ENCODE results near the gene AIP.

Gene AIP

GRCh38 chr11:67493548-67494370, 10.9 kb downstream of the AIP start:
- no peak for DNase-seq

GRCh38 chr11:67494371-67495233, 11.8 kb downstream of the AIP start:
- DNase-seq = no peak

DNA sequence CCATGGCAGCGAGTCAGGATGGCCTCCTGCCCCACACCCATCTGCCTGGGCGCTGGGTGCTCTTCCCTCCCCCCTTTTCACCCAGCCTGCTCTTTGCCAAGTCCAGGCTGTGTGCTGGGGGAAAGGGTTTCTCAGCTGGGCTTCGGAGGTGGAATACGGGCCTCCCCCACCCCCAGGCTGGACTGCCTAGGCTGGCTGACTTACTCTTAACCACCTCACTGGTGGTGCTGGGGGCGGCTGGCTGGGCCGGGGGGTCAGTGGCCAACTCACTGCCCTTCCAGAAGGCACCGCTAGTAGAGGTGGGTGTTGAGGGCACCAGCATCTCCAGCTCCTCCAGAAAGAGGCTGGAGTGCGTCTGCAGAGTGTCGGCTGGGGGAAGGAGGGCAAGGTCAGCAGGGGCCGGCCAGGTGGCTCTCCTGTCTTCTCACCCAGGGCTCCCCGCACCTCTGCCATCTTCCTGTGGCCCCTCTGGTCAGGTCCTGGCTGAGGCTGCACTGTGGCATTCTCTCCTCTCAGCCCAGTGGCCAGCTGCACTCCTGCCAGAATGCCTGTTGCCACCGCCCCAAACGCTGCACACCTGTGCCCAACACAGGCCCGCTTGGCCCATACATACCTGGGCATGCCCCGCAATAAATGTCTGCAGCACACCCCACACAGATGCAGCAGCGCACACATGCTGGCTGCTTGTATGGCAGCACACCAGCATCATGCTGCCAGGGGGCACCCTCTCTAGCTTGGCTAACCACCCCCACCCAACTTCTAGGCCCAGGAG, 12.6 kb downstream of the AIP start:
- DNase-seq = no peak

DNA sequence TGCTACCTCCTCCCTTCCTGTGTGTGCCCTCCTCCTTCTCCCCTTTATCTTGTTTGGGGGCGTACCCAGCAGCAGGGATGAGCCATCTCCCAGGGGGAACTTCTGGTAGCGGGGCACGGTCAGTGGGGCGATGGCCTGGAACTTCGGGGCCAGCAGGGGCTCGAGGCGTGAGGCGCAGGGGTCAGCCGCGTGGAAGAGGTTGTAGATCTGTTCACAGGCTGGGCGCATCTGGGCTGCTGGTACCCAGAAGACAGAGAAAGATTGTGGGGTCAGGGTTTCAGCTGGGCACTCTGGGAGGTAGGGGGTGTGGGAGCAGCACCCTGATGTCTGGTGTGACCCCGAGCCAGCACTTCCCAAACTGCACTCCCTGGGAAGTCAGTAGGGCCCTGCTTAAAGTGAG, 13.3 kb downstream of the AIP start:
- DNase-seq = no peak

- DNase-seq = no peak
Measured at GRCh38 chr11:67497656-67498291, 14.9 kb downstream of the AIP start.

DNA sequence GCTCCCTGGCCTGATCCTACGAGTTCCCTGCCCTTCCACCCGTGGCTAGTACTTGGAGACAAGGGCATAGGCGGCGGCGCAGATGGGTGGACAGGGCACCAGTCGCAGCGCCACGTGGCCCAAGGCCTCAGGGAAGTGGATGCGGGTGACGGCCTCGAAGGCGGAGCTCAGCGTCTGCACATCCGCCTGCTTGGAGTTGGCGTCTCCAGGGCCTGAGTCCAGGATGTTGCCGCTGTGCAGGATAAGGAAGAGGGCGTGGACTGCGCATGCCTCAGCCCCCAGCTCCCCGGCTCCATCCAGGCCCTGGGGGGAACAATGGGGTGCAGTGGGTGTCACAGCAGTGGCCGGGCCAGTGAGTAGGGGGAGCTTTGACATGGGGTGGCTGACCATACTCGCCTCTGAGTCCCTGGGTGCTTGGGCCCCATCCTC, 15.7 kb downstream of the AIP start:
- no peak for DNase-seq

- DNase-seq = no peak
Measured at GRCh38 chr11:67499808-67500483, 17.1 kb downstream of the AIP start.

DNA sequence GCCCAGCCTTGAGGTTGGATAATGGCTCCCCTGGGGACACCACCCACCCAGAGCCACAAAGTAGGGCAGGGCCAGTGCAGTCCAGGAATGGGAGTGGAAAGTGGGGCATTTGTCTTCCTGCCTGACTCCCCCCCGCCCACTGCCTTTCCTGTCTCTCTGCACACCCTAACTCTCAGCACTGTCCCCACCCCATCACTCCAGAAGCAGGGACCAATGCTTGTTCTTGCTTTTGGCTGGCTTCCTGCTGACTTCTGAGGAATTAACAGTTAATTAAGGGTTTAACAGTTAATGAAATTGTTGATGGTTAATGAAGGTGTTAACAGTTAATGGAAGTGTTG, 17.6 kb downstream of the AIP start:
- no peak for DNase-seq

- no peak for DNase-seq
Measured at GRCh38 chr11:67500831-67501715, 18.2 kb downstream of the AIP start.

DNA sequence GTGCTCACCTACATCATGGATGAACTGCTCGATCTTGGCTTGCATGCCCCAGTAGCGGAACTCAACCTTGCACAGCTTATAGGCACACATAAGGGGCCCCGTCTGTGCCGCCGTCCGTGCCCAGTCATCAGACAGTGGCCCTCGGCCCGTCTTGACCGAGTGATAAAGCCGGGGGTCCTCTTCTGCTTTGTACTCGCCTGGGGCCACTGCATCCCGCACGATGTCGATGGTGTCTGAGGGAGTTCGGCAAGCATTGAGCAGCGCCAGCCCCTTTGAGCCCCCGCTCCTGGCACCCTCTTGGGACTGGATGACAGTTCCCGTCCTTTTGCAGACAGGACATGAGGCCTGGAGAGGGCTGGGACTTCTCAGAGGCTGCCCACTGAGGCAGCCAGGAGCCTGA, 19.0 kb downstream of the AIP start:
- DNase-seq = no peak

DNA sequence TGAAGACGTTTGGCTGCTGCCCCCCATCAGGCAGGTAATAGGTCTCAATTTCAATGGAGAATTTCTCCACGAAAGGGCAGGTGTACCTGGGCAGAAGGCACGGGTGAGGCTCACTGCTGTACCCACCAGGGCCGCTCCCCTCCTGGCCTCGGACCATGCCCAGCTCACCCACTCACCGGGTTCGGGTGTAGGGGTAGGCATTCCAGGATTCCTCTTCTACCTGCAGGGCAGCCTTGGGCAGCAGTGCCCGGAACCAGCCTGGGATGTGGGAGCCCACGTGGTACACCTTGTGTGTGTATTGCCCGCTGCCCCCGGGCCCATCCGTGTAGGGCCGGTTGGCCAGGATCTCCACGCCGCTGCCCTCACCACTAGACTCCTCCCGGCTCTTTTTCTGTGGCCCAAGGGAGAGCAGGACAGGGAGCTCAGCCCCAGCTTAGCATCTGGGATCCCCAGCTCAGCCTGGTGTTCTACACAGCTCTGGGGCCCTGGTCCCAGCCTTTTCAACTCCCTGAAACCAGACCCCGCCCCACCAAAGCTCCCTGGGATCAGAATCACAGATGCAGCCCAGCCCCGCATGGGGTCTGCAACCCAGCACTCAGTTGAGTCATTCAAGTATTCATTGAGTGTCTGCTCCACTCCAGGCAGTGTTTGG, 19.6 kb downstream of the AIP start:
- no peak for DNase-seq

GRCh38 chr11:67503119-67504004, 20.5 kb downstream of the AIP start:
- no peak for DNase-seq

DNA sequence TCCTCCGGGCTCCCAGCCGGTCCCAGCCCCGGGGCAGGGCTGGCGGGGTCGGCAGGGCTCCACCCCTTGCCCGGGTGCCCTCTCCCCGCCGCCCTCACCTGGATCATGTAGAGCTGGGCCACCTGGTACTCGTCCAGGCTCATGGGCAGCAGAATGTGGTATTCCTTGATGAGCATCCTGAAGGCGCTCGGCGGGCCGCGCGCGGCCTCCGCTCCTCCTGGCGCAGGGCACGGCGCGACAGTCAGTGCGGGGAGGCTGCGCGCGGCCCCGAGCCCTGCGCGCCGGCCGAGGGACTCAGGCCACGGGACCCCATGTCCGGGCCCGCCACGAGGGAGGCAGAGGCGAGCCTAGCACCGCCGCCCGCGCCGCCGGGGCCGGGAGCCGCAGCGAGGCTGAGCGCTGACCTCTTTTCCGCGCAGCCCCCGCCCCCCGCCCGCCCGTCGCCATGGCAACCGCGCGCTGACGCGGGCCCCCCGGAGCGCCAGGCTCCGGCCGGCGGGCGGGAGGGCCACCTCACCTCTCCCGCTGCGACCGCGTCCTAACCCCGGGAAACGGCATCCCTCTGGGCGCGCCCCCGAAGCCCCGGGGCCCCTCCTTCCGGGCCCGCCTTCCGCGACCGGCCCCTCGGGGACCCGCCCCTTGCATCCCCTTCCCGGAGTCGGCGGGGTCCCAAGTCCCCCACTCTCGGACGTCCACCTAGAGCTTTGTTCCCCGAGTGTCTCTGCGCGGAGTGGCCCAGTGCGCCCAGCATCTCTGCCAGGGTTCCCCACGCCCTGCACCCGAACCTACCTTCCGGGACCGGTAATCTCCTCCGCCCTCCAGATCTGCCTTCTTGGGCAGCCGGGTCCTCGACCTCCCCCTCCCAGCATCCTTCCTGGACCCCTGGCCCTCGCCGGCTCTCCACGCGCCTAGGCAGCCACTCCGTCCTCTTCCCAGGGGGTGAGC, 21.5 kb downstream of the AIP start:
- peak in 4 of 14 donors; percentile 3 to 48 (median 26) for DNase-seq

GRCh38 chr11:67504950-67505581, 22.2 kb downstream of the AIP start, which contains the start of gene PITPNM1:
Gene PITPNM1, minus strand, starts transcription at chr11:67505363. Its CDS starts 1,183 bp downstream, at chr11:67504180.
- DNase-seq = peak in 9 of 14 donors; percentile 11 to 72 (median 39)

- DNase-seq = peak; percentile 37 to 90 (median 72)
Measured at GRCh38 chr11:67505605-67506396, 23.0 kb downstream of the AIP start.

GRCh38 chr11:67506426-67507051, 23.7 kb downstream of the AIP start:
- no peak for DNase-seq

All from C1 segment of cervical spinal cord (tissue), 14 donors.